Stimulated activated CD4-positive, alpha-beta T cell treated with anti-CD3 and anti-CD28 coated beads, Interleukin-12 subunit alpha, Interleukin-12 subunit beta, amount 100 ng/mL, for 24 hours (primary cell): ENCODE data around the gene AMMECR1.

Source experiments
- DNase-seq, 2 experiments: peaks; one replicate each; pipeline ENCODE4 v3.0.0-alpha.2; 2020; ENCODE audit warnings: low read depth in 2 of 2

AMMECR1 gene

GRCh38 chrX:110311437-110312230 is 6.3 kb downstream of the AMMECR1 start:
- no peak for DNase-seq

DNA sequence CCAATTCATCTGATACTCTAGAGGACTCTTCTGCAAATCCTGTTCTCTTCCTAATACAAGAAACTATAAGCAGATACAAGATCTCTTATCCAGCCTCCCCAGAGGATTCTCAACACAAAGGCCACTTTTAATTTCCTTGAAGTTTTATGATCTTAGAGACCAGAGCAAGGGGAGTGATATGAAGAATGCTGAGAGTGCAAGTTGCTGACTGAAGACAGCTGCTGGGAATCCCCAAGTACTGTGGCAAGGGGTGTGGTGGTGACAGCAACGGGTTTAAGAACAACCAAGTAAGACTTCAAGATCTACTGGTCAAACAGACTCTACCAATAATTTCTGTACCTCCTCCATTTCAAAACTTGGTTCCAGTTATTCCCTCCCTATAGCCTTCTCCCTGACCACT is 7.0 kb downstream of the AMMECR1 start:
- peak; percentile 7 to 19 for DNase-seq

- DNase-seq = no peak
These were observed 7.7 kb downstream of the AMMECR1 start for GRCh38 chrX:110310000-110310790.

- DNase-seq = no peak
These were observed 9.7 kb downstream of the AMMECR1 start for GRCh38 chrX:110308220-110308619.

DNA sequence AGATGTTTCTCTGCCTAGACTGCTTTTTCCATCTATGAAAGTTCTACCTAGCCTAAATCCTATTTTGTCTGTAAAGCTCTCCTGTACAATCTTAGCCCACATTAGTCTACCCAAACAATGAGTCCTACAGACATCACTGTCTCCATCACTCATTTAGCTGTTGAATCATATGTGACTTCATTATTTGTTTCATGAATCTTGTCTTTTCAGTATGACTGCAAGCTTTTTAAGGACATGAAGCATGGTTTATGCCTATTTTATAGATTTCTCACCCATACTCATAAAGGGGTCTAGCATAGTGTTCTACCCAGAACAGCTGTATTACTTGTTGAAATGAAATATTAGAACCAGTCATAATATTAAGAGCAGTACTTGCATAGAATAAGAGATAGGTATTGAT is 13.0 kb downstream of the AMMECR1 start:
- DNase-seq = no peak

GRCh38 chrX:110304371-110304770 is 13.5 kb downstream of the AMMECR1 start:
- DNase-seq = no peak

DNA sequence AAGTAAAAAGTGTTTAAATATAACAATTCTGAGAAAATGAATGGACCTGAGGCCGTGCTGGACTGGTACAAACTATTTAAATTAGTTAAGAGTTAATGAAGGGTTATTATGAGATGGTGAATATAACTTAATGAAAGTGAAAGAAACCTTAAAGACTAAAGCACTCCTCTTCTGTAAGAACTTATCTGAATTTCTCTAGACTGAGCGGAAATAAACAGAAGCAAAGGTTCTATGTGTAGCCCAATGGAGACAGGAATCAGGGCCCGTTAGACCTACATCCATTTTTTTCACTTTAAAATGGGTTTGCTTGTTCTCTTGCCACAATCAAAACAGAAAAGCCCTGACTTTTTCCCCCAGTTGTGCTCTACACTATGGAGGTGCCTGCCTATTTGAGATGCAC is 14.9 kb downstream of the AMMECR1 start:
- no peak for DNase-seq

DNA sequence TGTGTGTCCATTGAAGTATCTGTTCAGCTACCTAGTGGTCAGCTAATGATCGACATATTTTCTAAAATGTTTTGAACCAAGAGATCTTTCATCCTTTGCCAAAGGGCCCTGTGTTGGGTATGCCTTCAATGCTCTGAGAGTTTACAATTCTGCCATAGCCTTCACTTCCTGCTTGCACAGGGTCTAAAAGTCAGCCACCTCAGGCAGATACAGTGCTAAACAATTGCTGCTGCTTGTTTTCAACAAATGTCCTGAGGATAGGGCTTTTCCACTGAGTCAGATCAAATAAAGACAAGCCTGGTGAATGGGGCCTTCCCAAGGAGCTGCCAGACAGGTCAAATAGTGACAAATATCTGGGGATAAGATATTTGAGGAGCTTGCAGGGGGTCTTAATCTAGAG is 16.7 kb downstream of the AMMECR1 start:
- DNase-seq = no peak

DNA sequence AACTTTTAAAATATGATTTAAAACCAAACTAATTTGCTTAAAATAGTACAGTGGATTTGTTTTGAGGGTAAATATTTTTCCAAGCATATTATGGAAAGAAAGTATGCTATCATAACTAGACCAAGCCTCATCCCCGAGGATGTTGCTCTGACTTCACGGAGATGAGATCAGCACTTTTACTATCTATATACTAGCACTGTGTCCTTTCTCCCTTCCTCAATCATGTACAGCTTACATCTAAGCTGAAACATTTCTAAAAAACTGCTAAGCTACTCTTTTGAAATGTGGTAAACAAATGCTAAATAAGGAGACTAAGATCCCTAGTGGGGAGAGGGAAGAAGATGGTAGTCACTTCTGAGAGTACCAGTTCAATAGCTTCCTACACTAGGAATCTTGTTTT is 23.8 kb downstream of the AMMECR1 start:
- DNase-seq = no peak

DNA sequence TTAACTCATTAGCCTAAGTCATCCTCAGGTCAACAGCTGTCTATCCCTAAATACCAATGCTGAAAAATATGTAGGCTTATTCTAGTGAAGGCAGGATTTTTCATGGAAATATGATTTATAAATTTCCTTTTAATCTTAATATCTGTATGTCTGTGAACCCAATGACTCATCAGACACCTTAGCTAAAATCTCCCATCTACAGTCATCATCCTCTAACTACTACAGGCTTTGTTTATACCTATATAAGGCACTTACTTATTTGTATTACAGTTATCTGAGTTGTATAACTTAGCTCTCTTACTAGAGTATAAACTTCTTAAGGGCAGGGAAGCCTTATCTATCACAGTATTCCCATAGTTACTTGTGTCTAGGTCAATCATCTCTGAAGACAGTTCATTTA is 24.2 kb downstream of the AMMECR1 start:
- no peak for DNase-seq

- DNase-seq = no peak
These were observed 30.3 kb downstream of the AMMECR1 start for GRCh38 chrX:110287605-110288004.

DNA sequence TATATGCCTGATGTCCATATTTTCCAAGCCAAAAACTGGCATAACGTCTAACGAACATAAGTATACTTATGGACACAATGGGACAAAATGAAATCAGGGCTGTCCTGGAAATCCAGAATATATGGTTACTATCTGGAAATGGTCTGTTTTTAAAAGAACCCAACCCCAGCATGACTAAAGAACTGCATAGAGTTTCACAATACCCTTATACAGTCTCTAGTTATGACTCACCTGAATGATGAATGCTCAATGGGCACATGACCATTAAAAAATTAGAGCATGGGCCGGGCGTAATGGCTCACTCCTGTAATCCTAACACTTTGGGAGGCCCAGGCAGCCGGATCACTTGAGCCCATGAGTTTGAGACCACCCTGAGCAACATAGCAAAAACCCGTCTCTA is 31.8 kb downstream of the AMMECR1 start:
- no peak for DNase-seq

GRCh38 chrX:110284159-110284558 is 33.7 kb downstream of the AMMECR1 start:
- DNase-seq = no peak

DNA sequence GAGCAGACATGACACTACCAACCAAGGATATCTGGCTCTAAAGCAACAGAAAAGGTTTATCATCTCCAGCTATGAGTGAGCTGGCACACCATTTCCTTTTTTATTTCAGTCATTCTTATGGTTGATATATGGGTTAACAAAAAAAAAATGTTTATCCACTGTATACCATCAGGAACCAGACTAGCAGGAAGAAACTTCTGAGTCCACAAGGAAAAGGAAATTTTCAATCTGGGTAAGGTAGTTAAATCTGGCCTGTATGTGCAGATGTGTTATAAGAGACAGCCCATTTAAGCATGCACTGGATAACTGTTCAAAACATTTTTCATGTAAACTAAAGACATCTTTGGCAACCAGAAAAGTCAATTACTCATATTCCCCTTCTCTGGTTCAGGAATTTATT is 35.0 kb downstream of the AMMECR1 start:
- DNase-seq = no peak

GRCh38 chrX:110281377-110281776 is 36.5 kb downstream of the AMMECR1 start:
- no peak for DNase-seq

- no peak for DNase-seq
These were observed 36.9 kb downstream of the AMMECR1 start for GRCh38 chrX:110280954-110281353.

GRCh38 chrX:110277609-110278008 is 40.3 kb downstream of the AMMECR1 start:
- no peak for DNase-seq

GRCh38 chrX:110276778-110277177 is 41.1 kb downstream of the AMMECR1 start:
- no peak for DNase-seq

DNA sequence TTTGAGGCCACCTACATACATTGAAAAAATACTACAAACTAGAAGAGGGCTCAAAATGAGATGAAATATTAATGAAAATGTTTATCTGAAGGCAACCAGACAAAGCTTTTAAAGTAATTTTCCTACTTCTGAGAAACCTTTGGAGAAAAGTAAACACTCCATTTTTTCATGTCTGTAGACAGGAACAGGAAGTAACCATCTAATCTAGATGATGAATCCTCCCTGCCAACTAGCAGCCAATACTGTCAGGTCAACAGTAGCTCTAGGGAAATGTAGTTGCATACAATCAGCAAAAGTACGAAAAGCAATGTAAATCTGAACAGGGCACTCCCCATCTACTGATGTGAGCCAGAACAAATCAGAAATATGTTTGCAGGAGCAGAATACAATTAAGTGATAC is 49.0 kb downstream of the AMMECR1 start:
- DNase-seq = no peak

GRCh38 chrX:110268395-110268794 is 49.5 kb downstream of the AMMECR1 start:
- DNase-seq = no peak

- DNase-seq = no peak
These were observed 50.0 kb downstream of the AMMECR1 start for GRCh38 chrX:110267874-110268273.

DNA sequence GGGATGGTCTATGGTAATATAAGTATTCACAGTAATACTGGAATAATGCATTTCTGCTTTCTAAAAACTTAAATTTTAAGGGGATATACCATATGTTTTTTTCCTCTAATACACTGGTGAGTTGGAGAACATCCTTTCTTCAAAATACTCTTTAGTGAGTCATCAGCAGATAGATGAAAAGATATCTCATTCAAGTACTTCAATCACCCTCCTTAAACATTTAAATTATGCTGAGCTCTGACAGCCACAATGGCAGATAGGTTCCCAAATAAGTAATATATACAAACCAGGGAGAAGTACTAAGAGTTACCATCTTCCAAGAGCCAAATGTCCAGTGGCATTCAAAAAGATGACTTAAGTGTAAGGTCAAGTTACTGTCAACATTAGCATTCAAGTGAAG is 52.2 kb downstream of the AMMECR1 start:
- DNase-seq = no peak

DNA sequence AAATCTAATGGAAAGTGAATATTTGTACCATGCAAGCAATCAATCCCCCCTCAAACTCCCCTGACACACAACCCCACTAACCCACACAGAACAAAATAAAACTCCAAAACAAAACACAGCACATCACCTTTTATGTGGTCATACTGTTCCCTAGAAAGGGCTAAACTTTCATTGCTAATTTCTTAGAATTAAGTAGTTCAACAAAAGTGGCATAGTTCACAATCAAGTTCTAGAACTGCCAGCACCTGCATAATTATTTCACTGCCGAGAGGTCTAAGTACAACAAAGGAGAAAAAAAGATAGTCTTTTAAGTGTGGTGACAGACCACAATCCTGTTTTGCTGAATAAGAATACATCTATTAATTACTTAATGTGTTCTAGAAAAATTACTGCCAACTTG is 58.8 kb downstream of the AMMECR1 start:
- DNase-seq = no peak
